K562 (cell line): ENCODE measurements around the gene STAT4. TPM values are rescaled to one million over a fixed set of nuclear protein-coding genes. Genes with fewer than 3 reads are reported as not detected.

Source experiments
- ATAC-seq: fragments of 200-7000 bp; cut with Tn5 transposase; 3 replicates; pipeline ENCODE4 v1.9.1; 2020; ENCODE audit warnings: moderate library complexity
- BruUV-seq: library from RNA; stranded (reverse); fragments of 400-500 nt; replicated peaks from 2 replicates; lab custom pipeline; 2021; lab: Mats Ljungman, UMichigan
- CTCF ChIA-PET: fragments of 300-600 bp; formaldehyde crosslinking; extraction: SDS; loops from one replicate; lab custom pipeline; 2021; ENCODE audit warnings: low intra/inter-chr PET ratio; lab: Yijun Ruan, JAX
- POLR2A ChIA-PET: fragments of 300-600, 350-650 bp; sonication (Branson Sonifier 250); formaldehyde crosslinking; extraction: SDS; loops from one replicate; lab custom pipeline; 2021; ENCODE audit warnings: antibody characterized with exemption, inconsistent platforms; lab: Yijun Ruan, JAX
- DNase-seq, 4 experiments: peaks; one replicate each; pipeline versions ENCODE4 v3.0.0 to v3.0.0-alpha.2; 2011 to 2018; ENCODE audit warnings: low spot score in 3 of 4, mixed read lengths in 3 of 4; ENCODE audit errors: extremely low read depth in 1 of 4
- FAIRE-seq: peaks from 2 replicates; lab custom pipeline; 2011; peaks lifted over from hg19 to GRCh38; lab: Jason Lieb, UNC
- H2AFZ ChIP-seq: 2 replicates; pipeline ENCODE4 v1.6.0; 2011; ENCODE audit warnings: low read depth, low read length, control low read depth, inconsistent platforms
- H3K27ac ChIP-seq: fragments of 200-600 bp; 3 replicates; pipeline ENCODE4 v1.8.0; 2011; ENCODE audit warnings: low read depth, mild to moderate bottlenecking, control low read depth, inconsistent platforms, low read length, moderate library complexity, mixed read lengths; ENCODE audit errors: extremely low read depth
- H3K27me3 ChIP-seq, 2 experiments: fragments of 300-600 bp in 1 of 2; 2 replicates in 1 of 2; 3 replicates in 1 of 2; pipeline versions ENCODE4 v1.6.0 to v1.8.0; 2011; ENCODE audit warnings: inconsistent platforms in 2 of 2, low read length in 2 of 2, mild to moderate bottlenecking in 1 of 2, mixed read lengths in 1 of 2, moderate library complexity in 1 of 2; ENCODE audit not compliant: control insufficient read depth in 2 of 2, insufficient read depth in 2 of 2
- H3K36me3 ChIP-seq: fragments of 300-600 bp; 3 replicates; pipeline ENCODE4 v1.8.0; 2011; ENCODE audit warnings: mild to moderate bottlenecking, low read length, inconsistent platforms; ENCODE audit not compliant: control insufficient read depth, insufficient read depth
- H3K4me1 ChIP-seq, 2 experiments: fragments of 200-600 bp in 1 of 2; replicated peaks in 1 of 2; 2 replicates in 1 of 2; 3 replicates in 1 of 2; pipeline versions ENCODE4 v1.5.1 to v1.8.0; 2011; ENCODE audit warnings: inconsistent platforms in 2 of 2, low read length in 2 of 2, mild to moderate bottlenecking in 1 of 2, mixed read lengths in 1 of 2, moderate library complexity in 1 of 2; ENCODE audit not compliant: control insufficient read depth in 2 of 2, insufficient read depth in 2 of 2
- H3K4me2 ChIP-seq: 2 replicates; pipeline ENCODE4 v1.6.1; 2011; ENCODE audit warnings: low read length, control low read depth, inconsistent platforms, mixed read lengths; ENCODE audit not compliant: insufficient read depth
- H3K4me3 ChIP-seq: fragments of 200-600 bp; sonication (generic), shearing (Covaris generic); 2 replicates; pipeline ENCODE4 v1.5.1; 2016; ENCODE audit warnings: control low read depth, inconsistent platforms
- H3K79me2 ChIP-seq: fragments of 200-600 bp; 3 replicates; pipeline ENCODE4 v1.8.0; 2011; ENCODE audit warnings: low read length, inconsistent platforms; ENCODE audit not compliant: control insufficient read depth, insufficient read depth
- H3K9ac ChIP-seq, 2 experiments: 2 replicates each; pipeline versions ENCODE4 v1.6.0 to v1.6.1; 2011; ENCODE audit warnings: low read depth in 2 of 2, low read length in 2 of 2, control low read depth in 1 of 2, inconsistent platforms in 1 of 2, mild to moderate bottlenecking in 1 of 2, mixed read lengths in 1 of 2; ENCODE audit not compliant: insufficient read depth in 1 of 2
- H3K9me1 ChIP-seq: one replicate; pipeline ENCODE4 v1.6.0; 2011; ENCODE audit warnings: inconsistent platforms, mild to moderate bottlenecking, low read length, moderate library complexity; ENCODE audit not compliant: control insufficient read depth, insufficient read depth
- H3K9me3 ChIP-seq: replicated peaks from 2 replicates; pipeline ENCODE4 v1.5.1; 2011; ENCODE audit warnings: low read depth, low read length, inconsistent platforms; ENCODE audit not compliant: control insufficient read depth, insufficient read depth
- H4K20me1 ChIP-seq: replicated peaks from 2 replicates; pipeline ENCODE4 v1.6.1; 2011; ENCODE audit warnings: low read length, inconsistent platforms, mixed read lengths; ENCODE audit not compliant: control insufficient read depth, insufficient read depth
- C11orf30 ChIP-seq: fragments of 450-650 bp; IDR thresholded peaks from 2 replicates; pipeline ENCODE4 v1.6.1; 2016; ENCODE audit warnings: low read depth, mild to moderate bottlenecking
- KHSRP ChIP-seq: fragments of 450-650 bp; IDR thresholded peaks from 2 replicates; pipeline ENCODE4 v1.6.1; 2017
- LEF1 ChIP-seq: fragments of 450-650 bp; IDR thresholded peaks from 2 replicates; pipeline ENCODE4 v1.6.1; 2016; ENCODE audit warnings: mild to moderate bottlenecking
- PHF20 ChIP-seq: fragments of 450-650 bp; IDR thresholded peaks from 2 replicates; pipeline ENCODE4 v1.6.1; 2018; ENCODE audit not compliant: partially characterized antibody
- RFX1 ChIP-seq: fragments of 450-650 bp; IDR thresholded peaks from 2 replicates; pipeline ENCODE4 v1.6.1; 2016; ENCODE audit warnings: mild to moderate bottlenecking, moderate library complexity
- SPI1 ChIP-seq: IDR thresholded peaks from 2 replicates; pipeline ENCODE4 v1.6.1; 2011; ENCODE audit warnings: low read depth, low read length, control low read depth, borderline replicate concordance
- ZNF316 ChIP-seq: fragments of 450-650 bp; IDR thresholded peaks from 2 replicates; pipeline ENCODE4 v1.6.1; 2016
- ZNF324 ChIP-seq: fragments of 250-450 bp; sonication (Bioruptor Pico); IDR thresholded peaks from 2 replicates; pipeline ENCODE4 v1.4.0; 2020; ENCODE audit warnings: mild to moderate bottlenecking
- WGBS: fragments of 100-300 bp; shearing (Covaris generic); methylation state at CpG from one replicate; pipeline ENCODE4 v1.1.6; 2016; ENCODE audit warnings: low coverage, mixed read lengths; ENCODE audit not compliant: insufficient coverage; ENCODE audit errors: missing lambda C conversion rate; 5-methylcytosine and 5-hydroxymethylcytosine counted together
- in situ Hi-C: fragments of 300-500 bp; cut with MboI; formaldehyde crosslinking; loops from 4 replicates; pipeline ENCODE4 v1.15.0; 2018; ENCODE audit warnings: inconsistent platforms, mixed read lengths
- intact Hi-C: fragments of 100-400 bp; cut with micrococcal nuclease; formaldehyde crosslinking; loops from 2 replicates; pipeline ENCODE4 v1.14.2; 2022
- polyA plus RNA-seq, 8 experiments: library from polyadenylated mRNA; depleted of rRNA in 4 of 8; stranded (reverse) in 5 of 8; unstranded in 3 of 8; fragments of >200 nt; fragmentation: Nextera tagmentation in 2 of 8; fragmentation: Illumina TruSeq in 1 of 8; extraction: Ambion mirVana in 2 of 8; extraction: Trizol in 1 of 8; gene quantifications; 2 replicates each; pipeline versions ENCODE4 v1.2.1 to v1.2.3, GENCODE V29; 2011 to 2014; ENCODE audit warnings: inconsistent platforms in 1 of 8, missing spikeins in 1 of 8
- total RNA-seq, 7 experiments: library from RNA; depleted of rRNA in 6 of 7; stranded (reverse); fragments of >200 nt in 6 of 7; fragmentation: Illumina TruSeq in 2 of 7; extraction: Trizol in 2 of 7; gene quantifications; 2 replicates each; pipeline versions ENCODE4 v1.2.1 to v1.2.3, GENCODE V29; 2011 to 2021; ENCODE audit warnings: low replicate concordance in 1 of 7
- TF ChIP-seq, protein P1 (sequence below), 3 experiments: fragments of 200-800 bp in 1 of 3; sonication (Bioruptor generic) in 1 of 3; sonication (generic) in 1 of 3; formaldehyde crosslinking in 1 of 3; IDR thresholded peaks; 2 replicates each; pipeline versions ENCODE4 v1.6.1 to v1.8.0; 2016 to 2022; ENCODE audit warnings: mild to moderate bottlenecking in 2 of 3, missing compliant biosample characterization in 2 of 3, missing genetic modification characterization in 2 of 3, missing genetic modification reagents in 1 of 3

The STAT4 gene
- total and polyA plus RNA-seq, 9 of the 15 experiments (the other 6 are each of a cell fraction or from before 2014, with no cell fraction given) = 0.01 to 0.06 (median 0.03) TPM; not detected in 6

DNA sequence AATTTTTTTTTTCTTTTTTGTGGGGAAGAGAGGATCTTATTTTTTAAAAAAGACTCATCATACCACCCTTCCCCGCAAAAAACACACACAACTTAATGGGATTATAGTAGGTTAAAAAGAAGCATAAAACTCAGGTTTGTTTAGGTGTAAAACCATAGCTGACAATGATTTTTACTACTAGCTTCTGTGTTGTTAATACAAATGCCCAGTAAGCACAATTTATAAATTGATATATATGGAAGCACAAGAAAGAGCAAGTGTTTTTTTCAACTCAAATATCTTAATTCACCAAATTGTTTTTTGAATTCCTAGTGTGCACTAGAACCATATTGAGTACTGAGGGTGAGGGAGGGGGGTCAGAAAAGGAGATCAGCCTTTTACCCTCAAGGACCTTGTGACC is 7.0 kb downstream of the STAT4 start:
- Histone ChIP-seq H3K4me3 (no peak overlapping the region), H3K36me3 (no peaks in the 10 kb centered on the region), H3K4me2 (no peak overlapping the region), H3K9me3 (no peaks in the 10 kb centered on the region), H3K4me1 (no peaks in the 10 kb centered on the region), H3K27ac (no peak overlapping the region), H2AFZ (no peak overlapping the region), H3K79me2 (no peaks in the 10 kb centered on the region), H3K27me3 (no peaks in the 10 kb centered on the region), H4K20me1 (no peaks in the 10 kb centered on the region), H3K9me1 (no peaks in the 10 kb centered on the region), H3K9ac (no peak overlapping the region)
- ATAC-seq (no peak), DNase-seq (no peak), FAIRE-seq (no peak)
- CTCF ChIA-PET = no interaction called here
- intact Hi-C loops = no loop called here
- WGBS = 9% methylated on average over 1 of the region's 1 CpG
- TF ChIP-seq ZNF316 = peak; percentile 30; the same call in 1 of the 2 replicates
- no peak for TF ChIP-seq ZNF324 (CRISPR knock-in tag)
- BruUV-seq = no TSS peak
- POLR2A ChIA-PET = no interaction called here
- in situ Hi-C loops = no loop called here

DNA sequence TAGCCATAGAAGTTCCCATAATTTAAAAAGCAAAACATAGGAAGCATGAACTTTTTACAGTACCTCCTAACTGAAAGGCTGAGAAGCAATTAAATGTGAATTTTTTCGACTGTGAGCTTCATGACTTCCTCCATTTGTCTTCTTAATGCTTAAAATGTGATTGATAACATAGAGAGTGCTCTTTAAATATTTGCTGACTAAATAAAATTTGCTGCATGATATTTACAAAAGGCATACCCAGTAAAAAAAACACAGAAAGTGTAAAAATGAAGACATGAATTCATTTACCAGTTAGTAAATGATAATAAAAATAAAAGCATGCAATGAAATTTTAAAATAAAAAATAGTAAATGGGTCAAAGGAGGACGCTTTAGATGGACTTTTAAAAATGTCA is 21.9 kb downstream of the STAT4 start:
- H3K4me1 ChIP-seq = no peaks in the 10 kb centered on the region
- in situ Hi-C loops = no loop called here
- H3K79me2 ChIP-seq = no peaks in the 10 kb centered on the region
- no peak for ATAC-seq
- BruUV-seq = no TSS peak
- no peaks in the 10 kb centered on the region; a peak in 1 of 5 replicates for H3K27me3 ChIP-seq
- H2AFZ ChIP-seq = no peak overlapping the region
- FAIRE-seq = no peak
- H3K4me3 ChIP-seq = no peak overlapping the region
- POLR2A ChIA-PET = no interaction called here
- H3K27ac ChIP-seq = no peak overlapping the region
- H3K9me1 ChIP-seq = no peaks in the 10 kb centered on the region
- TF ChIP-seq C11orf30 (peak; percentile 16; the same call in 1 of the 2 replicates), KHSRP (no peak), RFX1 (no peak), SPI1 (no peak), ZNF316 (peak; percentile 57; the same call in 1 of the 2 replicates), LEF1 (no peak), PHF20 (no peak)
- TF ChIP-seq, protein P1, sequence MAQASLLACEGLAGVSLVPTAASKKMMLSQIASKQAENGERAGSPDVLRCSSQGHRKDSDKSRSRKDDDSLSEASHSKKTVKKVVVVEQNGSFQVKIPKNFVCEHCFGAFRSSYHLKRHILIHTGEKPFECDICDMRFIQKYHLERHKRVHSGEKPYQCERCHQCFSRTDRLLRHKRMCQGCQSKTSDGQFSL (CRISPR knock-in tag; IDR thresholded peaks at IDR 0.05) = no peak
- TF ChIP-seq, protein P1 (tag; IDR thresholded peaks at IDR 0.05) = no peak
- TF ChIP-seq, all 486 proteins: peak for 2
- H3K9me3 ChIP-seq = no peaks in the 10 kb centered on the region
- intact Hi-C loops = no loop called here
- 0% methylated on average over 2 of the region's 2 CpGs for WGBS
- no peak for DNase-seq
- CTCF ChIA-PET = no interaction called here
- no peak overlapping the region for H3K9ac ChIP-seq
- H3K4me2 ChIP-seq = no peak overlapping the region
- H4K20me1 ChIP-seq = no peaks in the 10 kb centered on the region
- H3K36me3 ChIP-seq = no peaks in the 10 kb centered on the region
